CD4-positive, alpha-beta T cell treated with Interleukin-17A for 1 hour (primary cell): ENCODE measurements around the gene PACSIN2.

Experiments
- DNase-seq: peaks from one replicate; pipeline ENCODE4 v3.0.0-alpha.2; 2020

The PACSIN2 gene

GRCh38 chr22:42901790-42902508 is 113.0 kb downstream of the PACSIN2 start:
- no peak for DNase-seq

GRCh38 chr22:42897960-42898359 is 117.0 kb downstream of the PACSIN2 start:
- DNase-seq: no peak

- no peak for DNase-seq
Observed at GRCh38 chr22:42895541-42895981, 119.4 kb downstream of the PACSIN2 start.

GRCh38 chr22:42895087-42895486 is 119.9 kb downstream of the PACSIN2 start:
- DNase-seq: peak; percentile 49

GRCh38 chr22:42893371-42894150 is 121.4 kb downstream of the PACSIN2 start:
- peak; percentile 27 for DNase-seq

GRCh38 chr22:42892571-42893316 is 122.2 kb downstream of the PACSIN2 start:
- no peak for DNase-seq

GRCh38 chr22:42892156-42892555 is 122.8 kb downstream of the PACSIN2 start:
- DNase-seq: no peak

- no peak for DNase-seq
Observed at GRCh38 chr22:42891696-42892095, 123.3 kb downstream of the PACSIN2 start.

- DNase-seq: no peak
Observed at GRCh38 chr22:42891008-42891407, 123.9 kb downstream of the PACSIN2 start.

- DNase-seq: peak; percentile 39
Observed at GRCh38 chr22:42889304-42889703, 125.6 kb downstream of the PACSIN2 start.

GRCh38 chr22:42887523-42888507 is 127.1 kb downstream of the PACSIN2 start:
- no peak for DNase-seq

GRCh38 chr22:42887120-42887519 is 127.8 kb downstream of the PACSIN2 start:
- no peak for DNase-seq

GRCh38 chr22:42885446-42885845 is 129.5 kb downstream of the PACSIN2 start:
- no peak for DNase-seq

GRCh38 chr22:42884616-42885375 is 130.2 kb downstream of the PACSIN2 start:
- DNase-seq: no peak

- no peak for DNase-seq
Observed at GRCh38 chr22:42883970-42884369, 131.0 kb downstream of the PACSIN2 start.

GRCh38 chr22:42883121-42883520 is 131.8 kb downstream of the PACSIN2 start:
- DNase-seq: no peak

- DNase-seq: no peak
Observed at GRCh38 chr22:42881982-42882656, 132.8 kb downstream of the PACSIN2 start.

- no peak for DNase-seq
Observed at GRCh38 chr22:42881298-42881697, 133.7 kb downstream of the PACSIN2 start.

- DNase-seq: no peak
Observed at GRCh38 chr22:42880815-42881214, 134.1 kb downstream of the PACSIN2 start.

GRCh38 chr22:42879371-42880021 is 135.5 kb downstream of the PACSIN2 start:
- no peak for DNase-seq
